NCI-H1436 (cell line): ENCODE data around the gene CDH9.
"Not testable (repeated sequence)": the region's sequence is repeated elsewhere in the genome, so short reads cannot be mapped to it uniquely, and the experiment has no call there.

Experiments
- DNase-seq: peaks from one replicate; lab custom pipeline; 2025; lab: John Stamatoyannopoulos, UW

Gene CDH9

GRCh38 chr5:26955161-26955560 lies 83.2 kb downstream of the CDH9 start:
- no peak for DNase-seq

- no peak for DNase-seq
Observed at GRCh38 chr5:26948921-26949320, 89.5 kb downstream of the CDH9 start.

GRCh38 chr5:26945901-26946300 lies 92.5 kb downstream of the CDH9 start:
- DNase-seq: no peak

- no peak for DNase-seq
Observed at GRCh38 chr5:26942481-26942880, 95.9 kb downstream of the CDH9 start.

GRCh38 chr5:26940994-26941393 lies 97.4 kb downstream of the CDH9 start:
- no peak for DNase-seq

- no peak for DNase-seq
Observed at GRCh38 chr5:26932238-26932637, 106.1 kb downstream of the CDH9 start.

GRCh38 chr5:26921439-26921838 lies 116.9 kb downstream of the CDH9 start:
- DNase-seq: no peak

- no peak for DNase-seq
Observed at GRCh38 chr5:26903469-26903868, 134.9 kb downstream of the CDH9 start.

GRCh38 chr5:26894719-26895263 lies 143.6 kb downstream of the CDH9 start:
- no peak for DNase-seq

GRCh38 chr5:26893078-26893477 lies 145.3 kb downstream of the CDH9 start:
- no peak for DNase-seq

GRCh38 chr5:26889815-26890214 lies 148.6 kb downstream of the CDH9 start:
- peak; percentile 78 for DNase-seq

- DNase-seq: no peak
Observed at GRCh38 chr5:26884481-26884880, 153.9 kb downstream of the CDH9 start.

- DNase-seq: no peak
Observed at GRCh38 chr5:26883375-26883774, 155.0 kb downstream of the CDH9 start.

- no peak for DNase-seq
Observed at GRCh38 chr5:26881901-26882300, 156.5 kb downstream of the CDH9 start.

- no peak for DNase-seq
Observed at GRCh38 chr5:26877154-26877553, 161.2 kb downstream of the CDH9 start.

GRCh38 chr5:26872337-26872736 lies 166.0 kb downstream of the CDH9 start:
- DNase-seq: no peak

- DNase-seq: no peak
Observed at GRCh38 chr5:26869781-26870180, 168.6 kb downstream of the CDH9 start.

GRCh38 chr5:26868504-26868903 lies 169.9 kb downstream of the CDH9 start:
- no peak for DNase-seq

GRCh38 chr5:26864061-26864460 lies 174.3 kb downstream of the CDH9 start:
- no peak for DNase-seq

- no peak for DNase-seq
Observed at GRCh38 chr5:26856238-26856637, 182.1 kb downstream of the CDH9 start.

- not testable (repeated sequence) for DNase-seq
Observed at GRCh38 chr5:26852450-26852849, 185.9 kb downstream of the CDH9 start.

- no peak for DNase-seq
Observed at GRCh38 chr5:26847041-26847736, 191.2 kb downstream of the CDH9 start.

- no peak for DNase-seq
Observed at GRCh38 chr5:26843677-26844076, 194.7 kb downstream of the CDH9 start.

- DNase-seq: no peak
Observed at GRCh38 chr5:26833596-26833995, 204.8 kb downstream of the CDH9 start.
